Inflammatory macrophage treated with lipopolysaccharide for 1 hour (primary cell): Measurements from ENCODE around the gene IRAK3.
A peak's percentile ranks its signal among the peaks of the same experiment; 100 is the strongest.

ENCODE experiments used
- DNase-seq, 2 donors: peaks; one replicate each; pipeline ENCODE4 v3.0.0-alpha.2; 2020 to 2022

The IRAK3 gene

GRCh38 chr12:66188584-66189485, at the start of gene IRAK3:
Gene IRAK3 (plus strand): TSS chr12:66189214. CDS start chr12:66189300, 86 bp downstream.
- DNase-seq, result peak; percentile 96 to 97

GRCh38 chr12:66139328-66139727, 49.7 kb upstream of the IRAK3 start:
- DNase-seq, result no peak

- no peak for DNase-seq
Measured at GRCh38 chr12:66140731-66141130, 48.3 kb upstream of the IRAK3 start.

DNA sequence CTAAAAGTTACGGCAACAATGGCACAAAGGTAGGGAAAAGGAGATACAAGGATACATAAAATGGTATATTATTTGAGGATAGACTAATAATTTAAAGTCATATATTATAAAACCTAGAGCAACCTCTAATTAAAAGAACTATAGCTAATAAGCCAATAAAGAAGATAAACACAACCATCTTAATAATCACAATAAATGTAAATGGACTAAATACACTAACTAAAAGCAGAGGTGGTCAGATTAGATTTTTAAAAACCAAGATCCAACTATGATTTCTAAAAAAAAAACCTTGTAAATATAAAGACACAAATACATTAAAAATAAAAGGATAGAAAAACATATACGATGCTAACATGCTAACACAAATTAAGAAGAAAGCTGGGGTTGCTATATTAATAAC, 47.7 kb upstream of the IRAK3 start:
- no peak for DNase-seq

- no peak for DNase-seq
Measured at GRCh38 chr12:66142826-66143225, 46.2 kb upstream of the IRAK3 start.

DNA sequence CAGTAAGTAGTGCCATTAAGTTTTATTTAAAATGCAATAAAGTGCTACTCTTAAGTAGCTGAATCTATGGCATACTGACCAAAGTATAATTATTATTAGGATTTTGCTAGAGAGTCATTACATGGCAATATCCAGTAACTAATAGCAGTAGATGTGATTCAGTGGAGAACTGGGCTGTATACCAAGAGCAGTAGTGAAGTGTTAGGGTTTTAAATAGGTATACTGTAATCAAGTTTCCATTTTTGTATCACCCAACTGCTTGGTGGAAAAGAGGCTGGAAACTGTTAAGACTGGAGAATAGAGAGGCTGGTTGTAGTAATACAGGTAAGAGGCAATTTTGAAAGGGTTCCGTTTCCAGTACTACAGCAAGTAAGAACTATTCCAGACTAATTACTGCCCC, 45.1 kb upstream of the IRAK3 start:
- no peak for DNase-seq

DNA sequence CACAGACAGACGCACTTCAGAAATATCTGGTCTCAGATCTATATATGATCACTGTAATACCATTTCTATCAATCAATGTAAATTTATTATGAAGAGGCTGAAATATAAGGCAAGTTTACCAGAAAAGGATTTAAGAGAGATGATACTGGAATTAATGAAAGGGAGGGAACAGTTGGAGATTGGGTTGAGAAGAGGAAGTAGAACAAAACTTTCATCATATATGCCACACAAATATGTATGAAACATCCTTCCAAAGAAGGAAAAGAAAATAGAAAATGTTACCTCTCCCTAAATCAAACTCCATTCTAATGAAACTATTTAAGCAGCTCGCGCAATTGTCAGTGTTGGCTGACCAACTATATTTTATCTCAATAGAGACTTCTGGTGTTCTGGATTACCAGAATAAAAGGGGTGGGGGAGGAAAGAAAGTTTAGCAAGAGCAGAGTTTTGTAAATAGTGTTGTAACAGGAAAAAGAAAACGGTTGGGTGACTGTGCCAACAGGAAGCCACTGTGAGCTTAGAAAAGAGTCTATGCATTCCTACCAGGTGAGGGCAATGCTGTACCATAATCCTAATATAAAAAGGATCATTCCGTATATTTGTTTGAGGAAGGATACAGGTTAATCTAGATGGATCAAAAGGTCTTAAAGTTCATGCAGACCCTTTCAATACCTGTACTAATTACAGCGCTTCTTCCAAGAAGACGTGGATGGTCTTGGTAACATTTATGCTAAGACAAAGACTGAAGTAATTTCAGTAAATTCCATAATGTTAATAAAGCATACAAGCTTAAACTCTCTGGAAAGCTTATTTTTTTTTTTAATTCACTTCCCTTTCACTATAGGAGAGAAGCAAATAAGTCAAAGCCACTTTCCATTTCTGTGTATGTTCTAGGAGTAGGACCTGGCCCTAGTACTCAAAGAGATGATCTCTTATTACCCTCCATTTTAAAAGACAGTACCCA, 43.9 kb upstream of the IRAK3 start:
- peak; percentile 80 to 89 for DNase-seq

- peak; percentile 83 to 94 for DNase-seq
Measured at GRCh38 chr12:66149702-66150398, 39.2 kb upstream of the IRAK3 start.

GRCh38 chr12:66152732-66153131, 36.3 kb upstream of the IRAK3 start:
- peak in 1 of 2 donors; percentile 45 for DNase-seq

DNA sequence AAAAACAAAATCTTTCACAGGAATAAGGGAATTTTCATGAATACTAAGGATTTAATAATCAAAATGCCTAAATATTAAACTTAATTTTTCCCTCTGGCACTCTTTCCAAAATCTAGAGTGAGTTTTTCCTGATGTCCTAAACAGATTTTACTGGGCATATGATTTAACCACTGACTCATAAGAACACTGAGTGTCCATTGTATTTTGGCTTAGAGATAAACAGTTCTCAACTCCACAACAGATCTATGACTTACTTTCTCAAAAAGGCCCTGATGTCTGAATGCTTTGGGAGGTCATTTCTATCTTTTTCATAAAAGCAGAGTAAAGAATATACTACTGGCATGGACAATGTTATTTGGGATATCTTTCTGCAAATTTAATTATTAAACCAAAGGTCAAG, 34.2 kb upstream of the IRAK3 start:
- no peak for DNase-seq

DNA sequence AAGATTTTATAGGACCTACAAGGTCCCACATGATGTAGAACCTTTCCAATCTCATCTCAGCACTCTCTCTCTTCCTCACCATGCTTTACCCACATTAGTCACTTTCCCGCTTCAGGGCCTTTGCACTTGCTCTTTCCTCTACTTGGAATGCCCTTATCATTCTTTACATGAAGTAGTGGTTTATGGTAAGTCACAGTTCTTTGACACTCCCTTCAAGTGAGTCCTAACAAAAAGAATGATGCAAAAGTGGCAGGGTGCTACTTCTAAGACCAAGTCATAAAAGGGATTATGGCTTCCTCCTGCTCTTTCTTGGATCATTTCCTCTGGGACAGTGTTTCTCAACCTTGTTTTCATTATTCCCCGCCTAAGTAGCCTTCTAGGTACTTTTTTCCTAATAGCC, 32.4 kb upstream of the IRAK3 start:
- DNase-seq, result no peak

DNA sequence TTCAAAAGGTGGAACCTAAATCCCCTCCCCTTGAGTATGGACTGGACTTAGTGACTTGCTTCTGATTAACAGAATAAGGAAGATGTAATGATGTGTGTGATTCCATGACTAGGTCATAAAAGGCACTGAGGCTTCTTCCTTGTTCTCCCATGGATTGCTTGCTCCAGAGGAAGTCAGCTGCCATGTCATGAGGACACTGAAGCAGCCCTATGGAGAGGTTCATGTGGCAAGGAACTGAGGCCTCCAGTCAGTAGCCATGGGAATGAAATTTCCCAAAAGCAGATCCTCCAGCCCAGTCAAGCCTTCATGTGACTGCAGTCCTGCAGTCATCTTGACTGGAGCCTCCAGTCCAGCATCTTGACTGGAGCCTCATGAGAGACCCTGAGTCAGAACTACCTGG, 29.9 kb upstream of the IRAK3 start:
- DNase-seq, result peak in 1 of 2 donors; percentile 87

DNA sequence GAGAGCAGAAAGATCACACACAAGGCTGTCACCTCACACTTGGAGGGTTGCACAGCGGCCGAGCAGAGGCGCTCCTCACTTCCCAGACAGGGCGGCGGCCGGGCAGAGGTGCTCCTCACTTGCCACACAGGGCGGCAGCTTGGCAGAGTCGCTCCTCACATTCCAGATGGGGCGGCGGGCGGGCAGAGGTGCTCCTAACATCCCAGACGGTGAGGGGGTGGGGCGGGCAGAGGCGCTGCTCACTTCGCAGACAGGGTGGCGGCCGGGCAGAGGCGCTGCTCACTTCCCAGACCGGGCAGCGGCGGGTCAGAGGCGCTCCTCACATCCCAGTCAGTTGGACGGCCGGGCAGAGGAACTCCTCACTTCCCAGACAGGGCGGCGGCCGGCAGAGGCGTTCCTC, 28.3 kb upstream of the IRAK3 start:
- no peak for DNase-seq

- no peak for DNase-seq
Measured at GRCh38 chr12:66162701-66163100, 26.3 kb upstream of the IRAK3 start.

- DNase-seq, result peak in 1 of 2 donors; percentile 43
Measured at GRCh38 chr12:66163289-66163688, 25.7 kb upstream of the IRAK3 start.

GRCh38 chr12:66164349-66164821, 24.6 kb upstream of the IRAK3 start:
- DNase-seq, result no peak

- no peak for DNase-seq
Measured at GRCh38 chr12:66165141-66165540, 23.9 kb upstream of the IRAK3 start.

GRCh38 chr12:66166561-66166960, 22.5 kb upstream of the IRAK3 start:
- DNase-seq, result no peak

GRCh38 chr12:66168410-66168809, 20.6 kb upstream of the IRAK3 start:
- peak in 1 of 2 donors; percentile 10 for DNase-seq

- peak; percentile 95 to 98 for DNase-seq
Measured at GRCh38 chr12:66169221-66170170, 19.5 kb upstream of the IRAK3 start, which contains the start of gene TMBIM4. Gene TMBIM4 (minus strand): TSS chr12:66169996. CDS start chr12:66169951, 45 bp downstream.

DNA sequence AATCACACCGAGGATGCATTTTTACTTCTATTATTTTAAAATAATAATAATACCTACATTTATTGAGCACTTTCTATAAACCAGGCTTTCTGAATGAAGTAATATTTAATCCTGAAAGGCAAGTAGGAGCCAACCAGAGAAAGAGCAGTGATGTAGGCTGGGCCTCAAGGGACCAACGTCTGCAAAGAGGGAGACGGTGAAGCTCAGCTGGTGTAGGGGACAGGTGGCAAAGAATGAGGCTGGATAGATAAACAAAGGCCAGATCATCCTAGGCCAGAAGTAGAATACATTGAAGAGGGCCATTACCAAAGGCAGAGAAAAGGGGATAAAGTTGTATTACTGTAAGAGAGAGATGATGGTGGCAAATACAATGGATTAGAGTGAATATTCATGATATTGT, 18.4 kb upstream of the IRAK3 start:
- no peak for DNase-seq
